Renal cortical epithelial cell (primary cell): ENCODE results near the gene EHBP1L1. TPM values are rescaled to one million over a fixed set of nuclear protein-coding genes. Genes with fewer than 3 reads are reported as not detected.
"Not testable (repeated sequence)": the region's sequence is repeated elsewhere in the genome, so short reads cannot be mapped to it uniquely, and the experiment has no call there.

Experiments used
- DNase-seq: peaks from one replicate; pipeline ENCODE4 v3.0.0-alpha.2; 2011; ENCODE audit warnings: low read depth
- total RNA-seq: library from RNA; depleted of rRNA; stranded (reverse); fragments of >200 nt; gene quantifications from 2 replicates; pipeline ENCODE4 v1.2.3, GENCODE V29; 2014

The EHBP1L1 gene
- total RNA-seq, 1 donor from 2014 or later, result 31.0 TPM

DNA sequence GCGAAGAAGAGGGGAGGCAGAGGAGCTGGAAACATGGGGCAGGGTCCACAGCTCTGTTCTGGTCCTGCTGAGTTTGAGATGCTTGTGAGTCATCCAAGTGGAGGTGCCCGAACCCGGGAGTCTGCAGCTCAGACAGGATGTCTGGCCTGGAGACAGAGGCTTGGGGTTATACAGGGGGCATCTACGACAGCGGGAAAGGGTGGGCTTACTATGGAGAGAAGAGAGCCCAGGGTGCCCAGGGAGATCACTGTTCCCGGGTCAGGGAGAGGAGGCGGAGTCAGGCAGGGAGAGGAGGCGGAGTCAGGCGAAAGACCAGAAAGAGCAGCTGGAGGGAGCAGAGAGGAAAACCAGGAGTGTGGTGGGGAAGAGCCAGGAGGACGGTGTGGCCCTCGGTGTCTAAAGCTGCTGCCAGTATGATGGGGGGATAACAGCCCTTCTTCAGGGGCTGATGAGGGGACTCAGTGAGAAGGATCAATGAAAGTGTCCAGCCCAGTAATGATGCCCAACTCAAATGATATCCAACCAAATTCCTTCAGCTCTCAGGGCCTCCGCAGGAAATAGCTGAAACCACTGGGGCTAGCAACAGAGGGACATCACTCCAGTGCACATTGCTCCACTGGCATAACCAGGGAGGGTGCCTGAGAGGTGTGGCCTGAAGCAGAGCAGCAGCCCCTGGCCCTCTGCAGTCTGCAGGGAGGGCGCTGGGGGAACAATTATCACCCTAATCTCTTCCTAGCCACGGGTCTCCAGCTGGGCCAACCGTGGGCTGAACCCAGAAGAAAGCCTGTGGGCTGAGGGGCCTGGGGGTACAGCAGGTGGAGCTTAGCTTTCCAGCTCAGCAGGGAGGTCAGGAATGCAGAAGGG lies 15.1 kb upstream of the EHBP1L1 start:
- DNase-seq, result peak; percentile 53

DNA sequence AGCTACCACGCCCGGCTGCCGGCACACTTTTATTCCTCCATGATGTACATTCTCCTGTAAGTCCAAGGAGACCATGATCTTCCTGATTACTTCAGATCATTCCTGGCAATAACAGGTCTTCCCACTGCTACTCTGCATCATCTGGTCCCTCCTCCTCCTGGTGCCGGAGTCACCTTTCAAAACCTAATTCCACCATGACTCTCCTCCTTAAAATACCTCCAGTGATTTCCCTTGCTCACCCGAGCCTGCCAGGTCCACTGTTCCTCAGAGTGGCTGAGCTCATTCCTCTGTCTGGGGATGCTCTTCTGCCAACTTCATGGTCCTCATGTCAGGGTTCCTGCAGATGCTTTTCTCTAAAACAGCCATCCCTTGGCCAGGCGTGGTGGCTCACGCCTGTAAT lies 13.8 kb upstream of the EHBP1L1 start:
- no peak for DNase-seq

DNA sequence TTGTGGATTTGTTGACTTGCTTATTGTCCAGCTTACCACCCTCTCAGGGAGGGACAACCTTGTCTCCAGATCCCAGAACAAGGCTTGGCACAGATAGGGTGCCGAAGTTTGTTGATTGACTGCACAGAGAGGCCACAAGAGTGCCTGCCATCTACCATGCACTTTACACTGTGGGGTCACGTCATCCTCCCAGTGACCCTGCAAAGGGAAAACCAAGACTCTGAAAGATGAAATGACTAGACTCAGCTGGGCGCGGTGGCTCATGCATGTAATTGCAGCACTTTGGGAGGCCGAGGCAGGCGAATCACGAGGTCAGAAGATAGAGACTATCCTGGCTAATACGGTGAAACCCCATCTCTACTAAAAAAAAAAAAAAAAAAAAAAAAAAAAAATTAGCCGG lies 13.1 kb upstream of the EHBP1L1 start:
- DNase-seq, result no peak

DNA sequence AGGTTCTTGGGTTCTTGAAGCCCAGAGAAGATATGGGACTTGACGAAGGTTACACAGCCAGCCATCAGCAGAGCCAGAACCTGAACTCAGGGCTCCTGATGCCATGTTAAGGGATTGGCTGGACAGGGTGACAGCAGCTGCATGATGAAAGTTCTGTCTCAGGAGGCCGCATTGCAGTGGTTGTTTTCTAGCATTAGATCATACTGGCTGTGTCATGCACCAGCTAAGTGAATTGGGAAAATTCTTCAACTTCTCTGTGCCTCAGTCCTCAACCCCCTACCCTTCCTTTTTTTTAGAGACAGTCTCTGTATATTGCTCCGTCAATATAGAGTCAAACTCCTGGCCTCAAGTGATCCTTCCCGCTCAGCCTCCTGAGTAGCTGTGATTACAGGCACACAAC lies 12.3 kb upstream of the EHBP1L1 start:
- DNase-seq, result no peak

DNA sequence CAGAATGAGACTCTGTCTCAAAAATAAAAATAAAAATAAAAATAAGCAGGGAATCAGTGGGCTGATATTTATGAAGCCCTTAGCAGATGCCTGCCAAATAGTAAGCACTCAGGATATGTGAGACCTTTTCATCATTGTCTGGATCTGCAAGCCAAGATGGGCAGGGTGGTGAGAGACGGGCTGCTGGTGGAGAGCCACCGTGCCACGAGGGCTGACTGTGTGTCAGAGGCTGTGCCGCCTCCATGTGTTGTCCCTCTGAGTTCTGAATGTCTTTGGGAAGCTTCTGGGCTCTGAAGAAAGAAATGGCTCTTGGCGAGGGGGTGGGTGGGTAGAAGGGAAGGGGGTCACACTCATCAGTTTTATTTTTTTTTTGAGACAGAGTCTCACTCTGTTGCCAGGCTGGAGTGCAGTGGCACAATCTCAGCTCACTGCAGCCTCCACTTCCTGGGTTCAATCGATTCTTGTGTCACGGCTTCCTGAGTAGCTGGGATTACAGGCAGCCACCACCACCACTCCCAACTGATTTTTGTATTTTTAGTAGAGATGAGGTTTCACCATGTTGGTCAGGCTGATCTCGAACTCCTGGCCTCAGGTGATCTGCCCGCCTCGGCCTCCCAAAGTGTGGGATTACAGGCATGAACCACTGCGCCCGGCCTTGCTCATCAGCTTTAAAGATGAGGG lies 10.8 kb upstream of the EHBP1L1 start:
- DNase-seq, result not testable (repeated sequence)

DNA sequence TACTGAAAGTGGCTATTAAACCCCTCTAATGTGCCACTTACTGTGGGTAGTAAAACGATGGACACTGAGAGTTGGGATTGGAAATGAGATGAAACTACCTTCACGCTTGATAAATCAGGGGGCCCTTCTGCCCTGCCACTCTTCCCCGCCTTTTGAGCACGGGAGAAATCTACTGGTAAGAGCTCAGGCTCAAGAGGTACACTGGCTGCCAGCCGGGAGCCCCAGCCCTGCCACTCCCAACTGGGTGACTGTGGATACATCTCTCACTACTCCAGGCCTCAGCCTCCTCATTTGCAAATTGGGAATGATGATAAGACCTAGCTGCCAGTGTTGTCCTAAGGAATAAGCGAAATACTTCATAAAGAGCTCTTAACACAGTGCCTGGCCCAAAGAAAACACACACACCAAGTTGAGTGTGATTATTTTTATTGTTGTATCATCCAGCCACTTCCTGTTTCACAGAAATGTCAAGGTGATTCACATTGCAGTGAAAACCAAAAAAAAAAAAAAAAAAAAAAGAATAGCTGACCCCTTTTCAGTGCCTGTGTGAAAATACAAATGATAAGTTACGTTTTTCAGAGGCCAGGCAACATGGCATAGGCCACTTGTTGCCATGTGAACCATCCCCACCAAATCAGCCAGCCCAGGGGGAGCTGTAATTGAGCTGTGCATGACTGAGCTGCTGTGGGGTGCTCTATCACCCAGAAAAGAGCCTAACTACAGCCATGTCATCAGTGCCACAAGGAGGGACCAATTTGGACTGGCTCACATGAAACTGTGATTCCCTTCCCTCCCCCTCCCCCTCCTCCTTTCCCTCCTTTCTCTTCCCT lies 10.0 kb upstream of the EHBP1L1 start:
- no peak for DNase-seq

DNA sequence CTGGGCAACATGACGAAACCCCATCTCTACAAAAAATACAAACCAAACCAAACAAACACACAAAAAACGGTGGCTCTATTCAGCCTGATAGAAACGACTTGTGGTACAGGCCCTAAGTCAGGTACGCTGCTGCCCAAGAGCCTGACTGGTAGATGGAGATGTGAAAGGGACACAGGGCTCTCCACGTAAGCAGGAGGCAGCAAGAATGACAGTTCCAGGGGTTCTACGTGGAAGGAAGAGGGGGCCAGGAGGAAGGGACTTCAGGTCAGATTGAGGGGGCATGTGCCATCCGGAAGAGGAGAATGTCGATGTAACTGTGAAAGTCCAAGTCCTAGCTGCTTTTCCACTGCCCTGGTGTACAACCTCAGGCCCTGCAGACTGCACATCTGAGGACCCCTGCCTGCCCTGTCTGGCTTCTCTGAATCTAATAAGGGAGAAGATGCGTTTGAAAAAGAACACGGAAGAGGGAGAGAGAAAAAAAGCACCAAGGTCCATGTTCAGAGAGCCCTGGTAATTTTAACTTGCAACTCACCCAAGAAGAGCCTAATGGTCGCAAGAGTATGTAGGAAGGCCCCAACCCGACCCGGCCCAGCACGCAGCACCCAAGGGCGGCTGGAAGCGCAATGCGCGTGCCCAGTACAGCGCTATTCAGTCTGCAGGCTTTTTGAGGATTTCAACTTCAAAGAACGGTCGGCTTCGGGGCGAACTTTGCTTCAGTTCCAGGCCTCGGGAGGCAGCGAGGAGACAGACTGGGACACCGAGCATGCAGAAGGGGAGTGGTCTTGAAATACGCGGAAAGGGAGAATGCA lies 6.5 kb upstream of the EHBP1L1 start:
- no peak for DNase-seq

DNA sequence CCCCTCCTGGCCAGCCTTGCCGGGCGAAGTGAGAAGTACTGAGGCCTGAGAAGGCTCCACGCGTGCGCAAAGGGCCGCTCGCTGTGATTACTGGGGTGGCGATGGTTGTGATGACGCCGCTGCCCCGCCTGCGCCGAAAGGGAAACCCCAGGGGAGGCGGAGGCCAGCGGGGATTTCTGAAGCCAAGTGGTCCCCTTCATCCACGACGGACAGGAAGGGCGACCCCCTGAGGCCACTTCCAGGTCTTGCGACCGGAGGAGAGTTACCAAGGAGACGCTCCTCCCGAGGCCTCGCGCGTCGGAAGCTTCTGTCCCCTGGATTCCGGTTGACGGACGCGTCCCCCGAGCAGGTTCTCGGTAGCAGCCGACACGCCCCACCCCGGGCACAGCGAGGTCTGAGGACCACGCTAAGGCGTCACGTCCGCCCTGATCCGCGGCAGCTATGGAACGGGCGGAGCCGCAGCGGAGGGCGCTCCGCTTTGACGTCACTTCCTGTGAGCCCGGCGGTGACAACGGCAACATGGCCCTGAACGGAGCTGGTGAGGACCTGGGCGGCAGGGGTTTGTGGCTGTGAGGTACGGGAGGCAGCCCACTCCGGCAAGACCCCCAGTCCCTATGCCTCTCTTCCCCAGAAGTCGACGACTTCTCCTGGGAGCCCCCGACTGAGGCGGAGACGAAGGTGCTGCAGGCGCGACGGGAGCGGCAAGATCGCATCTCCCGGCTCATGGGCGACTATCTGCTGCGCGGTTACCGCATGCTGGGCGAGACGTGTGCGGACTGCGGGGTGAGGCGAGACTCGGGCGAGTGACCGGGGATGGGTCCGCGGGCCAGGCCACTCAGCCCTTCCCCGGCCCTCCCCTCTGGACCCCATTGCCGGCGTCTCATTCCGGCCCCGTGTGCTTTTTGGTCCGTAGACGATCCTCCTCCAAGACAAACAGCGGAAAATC lies 5.6 kb upstream of the EHBP1L1 start, which contains the start of gene ZNRD2:
Gene ZNRD2 (plus strand): TSS at position 505 of the 946 bp plus-strand sequence. CDS start 15 bp downstream, at position 520.
- peak; percentile 93 for DNase-seq

DNA sequence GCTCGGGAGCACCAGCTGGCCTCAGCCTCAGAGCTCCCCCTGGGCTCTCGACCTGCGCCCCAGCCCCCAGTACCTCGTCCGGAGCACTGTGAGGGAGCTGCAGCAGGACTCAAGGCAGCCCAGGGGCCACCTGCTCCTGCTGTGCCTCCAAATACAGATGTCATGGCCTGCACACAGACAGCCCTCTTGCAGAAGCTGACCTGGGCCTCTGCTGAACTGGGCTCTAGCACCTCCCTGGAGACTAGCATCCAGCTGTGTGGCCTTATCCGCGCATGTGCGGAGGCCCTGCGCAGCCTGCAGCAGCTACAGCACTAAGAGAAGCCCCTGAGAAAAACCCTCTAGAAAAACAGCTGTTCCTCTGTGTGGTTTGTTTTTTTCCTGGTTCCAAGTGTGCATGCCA lies 4.4 kb upstream of the EHBP1L1 start:
- no peak for DNase-seq

DNA sequence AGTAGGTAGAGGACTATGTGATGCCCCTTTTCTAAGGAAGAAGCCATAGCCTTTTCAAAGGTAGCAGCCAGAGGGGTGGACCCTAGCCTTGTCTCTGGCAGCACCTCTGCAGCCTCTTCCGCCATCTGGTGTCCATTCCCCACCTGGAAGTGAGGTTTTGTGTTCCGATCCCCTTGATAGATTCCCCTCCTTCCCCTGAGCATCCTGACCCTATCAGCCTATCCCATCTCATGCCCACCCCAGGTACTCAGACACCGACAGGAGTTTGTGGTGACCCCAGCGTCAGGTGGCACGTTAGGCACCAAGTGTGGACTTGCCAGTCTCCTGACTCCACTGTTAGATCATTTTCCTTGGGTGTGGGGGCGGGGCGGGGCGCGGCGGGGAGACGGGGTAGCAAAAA lies 3.9 kb upstream of the EHBP1L1 start:
- peak; percentile 57 for DNase-seq

DNA sequence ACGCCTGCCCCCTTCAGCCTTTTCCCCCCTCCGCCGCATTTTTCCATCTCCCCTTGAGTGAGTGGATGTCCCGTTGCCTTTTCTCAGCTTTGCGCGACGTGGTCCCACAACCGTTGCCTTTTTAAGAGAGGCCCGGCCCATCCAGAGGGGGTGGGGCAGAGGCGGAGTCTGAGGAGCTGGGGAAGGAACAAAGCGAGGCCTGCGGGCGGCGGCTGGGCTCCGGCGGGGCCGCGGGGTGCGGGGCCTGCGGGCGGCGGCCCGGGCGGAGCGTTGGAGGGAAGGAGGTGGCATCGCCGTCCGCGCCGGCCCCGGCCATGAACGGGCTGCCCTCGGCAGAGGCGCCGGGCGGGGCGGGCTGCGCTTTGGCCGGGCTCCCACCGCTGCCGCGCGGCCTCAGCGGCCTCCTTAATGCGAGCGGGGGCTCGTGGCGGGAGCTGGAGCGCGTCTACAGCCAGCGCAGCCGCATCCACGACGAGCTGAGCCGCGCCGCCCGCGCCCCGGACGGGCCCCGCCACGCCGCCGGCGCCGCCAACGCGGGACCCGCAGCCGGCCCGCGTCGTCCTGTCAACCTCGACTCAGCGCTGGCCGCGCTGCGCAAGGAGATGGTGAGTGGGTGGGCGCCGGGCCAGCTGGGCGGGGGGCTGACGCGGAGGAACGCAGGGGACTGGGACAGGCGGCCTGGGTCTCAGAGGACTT lies 3.3 kb upstream of the EHBP1L1 start, which contains the start of gene FAM89B:
Gene FAM89B (plus strand): TSS at position 183 of the 696 bp plus-strand sequence. CDS start 132 bp downstream, at position 315.
- DNase-seq, result peak; percentile 57

DNA sequence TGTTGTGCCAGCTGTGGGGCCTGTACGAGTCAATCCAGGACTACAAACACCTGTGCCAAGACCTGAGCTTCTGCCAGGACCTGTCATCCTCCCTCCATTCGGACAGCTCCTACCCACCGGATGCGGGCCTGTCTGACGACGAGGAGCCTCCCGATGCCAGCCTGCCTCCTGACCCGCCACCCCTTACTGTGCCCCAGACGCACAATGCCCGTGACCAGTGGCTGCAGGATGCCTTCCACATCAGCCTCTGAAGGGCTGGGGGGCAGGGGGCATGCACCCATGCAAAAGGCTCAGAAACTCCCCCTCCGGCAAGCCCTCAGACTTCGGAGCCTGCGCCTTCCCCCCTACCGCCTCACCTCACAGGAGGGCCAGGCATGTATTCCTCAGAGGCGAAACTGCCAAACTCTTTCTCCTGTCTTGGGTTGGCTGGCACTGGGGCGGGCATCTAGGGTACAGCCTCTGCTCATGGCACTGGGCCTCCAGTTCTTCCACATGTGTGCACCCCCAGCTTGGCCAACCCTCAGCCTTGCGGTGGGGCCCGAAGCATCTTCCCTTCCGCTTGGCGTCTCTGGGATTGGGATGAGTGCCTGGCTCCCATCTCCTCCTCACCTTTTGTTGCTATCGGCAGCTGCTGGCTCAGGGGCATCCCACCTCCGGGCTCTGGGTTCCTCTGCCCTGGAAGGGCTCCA lies 2.3 kb upstream of the EHBP1L1 start:
- DNase-seq, result no peak

DNA sequence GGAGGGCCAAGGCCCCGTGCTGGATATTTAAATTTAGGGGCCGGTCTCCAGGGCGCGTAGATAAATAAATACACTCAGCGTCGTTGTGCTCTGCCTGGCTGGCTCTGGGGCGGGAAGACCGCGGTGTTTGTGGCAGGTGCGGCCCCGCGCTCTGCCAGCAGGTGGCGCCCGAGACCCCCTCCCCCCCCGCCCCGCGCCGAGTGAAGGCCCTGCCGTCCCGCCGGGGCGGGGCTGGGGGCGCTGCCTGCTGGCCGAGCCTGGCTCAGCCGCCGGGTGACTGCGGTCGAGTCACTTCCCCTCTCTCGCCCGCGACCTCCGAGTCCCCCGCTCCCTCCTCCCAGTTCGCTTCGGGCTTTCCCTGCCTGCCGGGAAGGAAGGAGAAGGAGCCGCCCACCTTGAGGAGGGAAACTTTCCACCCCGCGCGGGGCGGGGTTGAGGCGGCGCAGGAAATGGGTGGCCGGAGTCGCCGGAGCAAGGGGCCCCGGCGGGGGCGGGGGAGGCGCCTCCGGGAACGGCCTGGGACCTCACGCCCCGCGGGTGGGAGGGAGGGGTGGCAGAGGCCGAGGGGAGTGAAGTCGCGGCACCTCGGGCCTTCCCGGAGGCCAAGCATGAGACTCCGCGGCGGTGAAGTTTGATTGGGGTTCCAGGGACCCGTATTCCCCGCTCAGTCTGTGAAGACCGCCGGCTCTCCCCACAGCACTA lies 1.6 kb upstream of the EHBP1L1 start:
- DNase-seq, result peak; percentile 85

DNA sequence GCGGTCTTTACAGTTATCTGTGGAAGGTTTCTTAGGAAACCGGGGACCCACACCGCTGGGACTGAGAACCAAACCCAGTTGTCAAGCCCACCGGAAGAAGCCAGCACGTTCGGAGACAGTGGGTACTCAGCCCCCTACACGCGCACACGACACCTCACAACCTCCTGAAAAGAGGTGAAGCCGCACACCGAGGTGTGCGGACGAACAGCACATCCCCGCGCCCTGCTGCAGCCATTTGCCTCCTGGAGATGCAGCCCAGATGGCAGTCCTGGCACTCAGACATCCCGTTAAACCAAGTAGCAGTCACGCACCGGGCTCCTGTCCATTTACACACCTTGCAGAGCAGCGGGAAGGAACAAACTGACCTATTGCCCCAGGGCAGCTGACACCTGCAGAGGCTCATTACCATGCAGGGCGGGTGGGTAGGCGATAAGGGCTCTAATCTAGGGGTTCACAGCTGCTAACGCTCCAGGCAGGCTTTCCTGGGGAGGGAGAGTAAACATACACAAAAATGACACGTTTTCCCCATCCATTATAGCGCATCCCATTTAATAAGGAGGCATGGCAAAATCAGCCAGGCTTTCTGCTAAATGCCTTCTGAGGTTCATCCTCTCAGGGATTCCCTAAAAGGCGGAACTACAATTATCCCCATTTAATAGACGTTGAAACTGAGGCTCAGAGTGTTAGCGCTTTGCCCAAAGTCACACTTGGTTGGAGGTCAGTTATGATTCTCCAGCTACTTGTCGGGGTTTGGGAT lies 864 bp upstream of the EHBP1L1 start:
- DNase-seq, result peak; percentile 26

DNA sequence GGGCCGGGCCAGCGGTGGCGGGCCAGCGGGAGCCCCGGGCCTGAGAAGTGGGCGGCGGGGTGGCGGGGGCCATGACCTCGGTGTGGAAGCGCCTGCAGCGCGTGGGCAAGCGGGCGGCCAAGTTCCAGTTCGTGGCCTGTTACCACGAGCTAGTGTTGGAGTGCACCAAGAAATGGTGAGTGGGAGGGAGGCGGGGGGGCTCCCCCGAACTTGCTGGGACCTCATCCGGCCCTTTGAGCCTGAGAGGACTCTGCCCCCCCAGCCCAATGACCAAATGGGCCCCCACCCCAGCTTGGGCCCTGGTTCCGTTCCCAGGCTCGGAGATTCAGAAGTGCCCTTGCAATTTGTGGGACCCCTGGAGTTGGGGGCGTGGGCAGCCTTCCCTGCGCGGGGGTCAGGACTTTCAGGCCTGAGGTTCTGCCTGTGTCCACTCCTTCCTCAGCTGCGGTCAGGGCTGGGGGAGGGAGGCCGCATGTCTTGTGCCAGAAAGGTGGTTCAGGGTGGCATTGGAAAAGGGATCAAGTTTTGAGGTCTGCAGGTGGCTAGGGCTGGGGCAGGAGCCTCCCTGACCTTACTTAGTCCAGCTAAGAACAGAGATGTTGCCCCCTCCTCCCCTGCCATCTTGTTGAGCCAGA lies 496 bp downstream of the EHBP1L1 start:
- DNase-seq, result no peak

DNA sequence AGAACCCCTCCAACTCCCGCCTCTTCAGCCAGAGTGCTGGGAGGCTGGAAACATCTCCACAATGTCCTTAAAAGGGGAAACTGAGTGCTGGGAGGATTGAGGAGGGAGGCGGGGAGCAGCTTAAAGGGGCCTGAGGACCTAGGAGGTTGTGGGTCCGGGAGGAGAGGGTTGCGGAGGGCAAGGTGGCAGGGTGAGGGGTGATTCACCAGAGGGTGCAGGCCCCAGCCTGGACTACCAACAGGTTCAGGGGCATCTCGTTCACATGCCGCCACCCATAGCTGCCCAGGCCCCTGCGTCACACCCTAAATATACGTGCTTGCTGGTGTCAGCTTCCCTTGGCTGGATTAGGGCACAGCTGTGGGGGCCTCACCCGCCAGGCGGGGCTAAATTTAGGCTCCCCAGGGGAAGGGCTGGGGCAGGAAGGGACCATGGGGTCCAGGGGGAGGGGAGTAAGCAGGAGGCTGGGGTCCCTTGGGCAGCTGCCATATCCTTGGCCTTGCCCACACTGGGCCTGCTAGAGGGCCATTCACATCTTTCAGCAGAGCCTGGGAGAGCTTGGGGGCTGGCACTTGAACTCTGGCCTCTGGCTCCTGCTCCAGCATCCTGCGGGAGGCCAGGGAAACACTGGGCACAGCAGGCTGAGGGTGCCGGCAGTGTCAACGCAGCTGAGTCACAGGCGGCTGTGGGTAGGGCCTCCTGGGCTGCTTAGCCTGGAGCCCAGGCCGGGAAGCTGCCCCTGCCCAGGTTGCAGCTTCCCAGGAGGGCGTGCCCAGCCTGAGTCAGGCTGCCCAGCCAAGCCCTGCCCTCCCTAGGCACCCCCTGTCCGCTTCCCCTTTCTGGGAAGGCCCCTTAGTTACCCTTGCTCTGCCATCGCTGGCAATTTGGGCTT lies 1.3 kb downstream of the EHBP1L1 start:
- DNase-seq, result peak; percentile 76
